GM23248 (cell line): ENCODE measurements around the gene PPP1R3F. TPM values are rescaled to one million over a fixed set of nuclear protein-coding genes. Genes with fewer than 3 reads are reported as not detected.

Source experiments
- DNase-seq: peaks from one replicate; pipeline ENCODE4 v3.0.0-alpha.2; 2015
- H2AFZ ChIP-seq: fragments of 200-600 bp; sonication (generic); 2 replicates; pipeline ENCODE4 v1.6.1; 2016; ENCODE audit warnings: antibody characterized with exemption
- H3F3A ChIP-seq: fragments of 200-600 bp; sonication (generic); 2 replicates; pipeline ENCODE4 v1.6.1; 2016; ENCODE audit warnings: mild to moderate bottlenecking, antibody characterized with exemption, mixed run types; ENCODE audit not compliant: insufficient read depth
- H3K27ac ChIP-seq: fragments of 200-600 bp; sonication (generic); 2 replicates; pipeline ENCODE4 v1.5.1; 2016; ENCODE audit warnings: mild to moderate bottlenecking
- H3K27me3 ChIP-seq: fragments of 200-600 bp; sonication (generic); replicated peaks from 2 replicates; pipeline ENCODE4 v1.6.1; 2016; ENCODE audit warnings: mild to moderate bottlenecking; ENCODE audit not compliant: insufficient read depth
- H3K36me3 ChIP-seq: fragments of 200-600 bp; sonication (generic); 2 replicates; pipeline ENCODE4 v1.6.1; 2016; ENCODE audit warnings: low read depth, mild to moderate bottlenecking
- H3K4me1 ChIP-seq: fragments of 200-600 bp; sonication (generic); 2 replicates; pipeline ENCODE4 v1.6.1; 2016; ENCODE audit warnings: mild to moderate bottlenecking; ENCODE audit not compliant: insufficient read depth
- H3K4me2 ChIP-seq: fragments of 200-600 bp; sonication (generic); one replicate; pipeline ENCODE4 v1.6.1; 2016; ENCODE audit warnings: mild to moderate bottlenecking; ENCODE audit not compliant: unreplicated experiment
- H3K4me3 ChIP-seq: fragments of 200-600 bp; sonication (generic); 2 replicates; pipeline ENCODE4 v1.5.1; 2016; ENCODE audit warnings: mild to moderate bottlenecking
- H3K79me2 ChIP-seq: fragments of 200-600 bp; sonication (generic); 2 replicates; pipeline ENCODE4 v1.6.1; 2016; ENCODE audit warnings: mild to moderate bottlenecking; ENCODE audit not compliant: insufficient read depth
- H3K9ac ChIP-seq: fragments of 200-600 bp; sonication (generic); 2 replicates; pipeline ENCODE4 v1.6.1; 2016; ENCODE audit warnings: mild to moderate bottlenecking
- H3K9me2 ChIP-seq: fragments of 200-600 bp; sonication (generic); 2 replicates; pipeline ENCODE4 v1.6.1; 2016; ENCODE audit warnings: mixed run types, mild to moderate bottlenecking, moderate library complexity; ENCODE audit not compliant: insufficient read depth
- H3K9me3 ChIP-seq: fragments of 200-600 bp; sonication (generic); one replicate; pipeline ENCODE4 v1.6.1; 2017; ENCODE audit warnings: low read depth
- H4K20me1 ChIP-seq: fragments of 200-600 bp; sonication (generic); 2 replicates; pipeline ENCODE4 v1.6.0; 2016; ENCODE audit not compliant: insufficient read depth
- EZH2 ChIP-seq: fragments of 200-600 bp; sonication (generic); IDR thresholded peaks from 2 replicates; pipeline ENCODE4 v1.6.1; 2018; ENCODE audit warnings: antibody characterized with exemption, mild to moderate bottlenecking; ENCODE audit not compliant: insufficient read depth, poor library complexity, severe bottlenecking
- EZH2phosphoT487 ChIP-seq: fragments of 200-600 bp; sonication (generic); IDR thresholded peaks from 2 replicates; pipeline ENCODE4 v1.6.1; 2018; ENCODE audit warnings: antibody characterized with exemption, moderate library complexity, mild to moderate bottlenecking, low read depth; ENCODE audit not compliant: insufficient read depth
- WGBS, 2 experiments: methylation state at CpG; one replicate each; pipeline ENCODE4 v1.1.6; 2015 to 2017; ENCODE audit warnings: low lambda C conversion rate in 2 of 2, low coverage in 1 of 2; ENCODE audit errors: missing lambda C conversion rate in 2 of 2; 5-methylcytosine and 5-hydroxymethylcytosine counted together
- in situ Hi-C: fragments of 300-500 bp; cut with MboI; formaldehyde crosslinking; loops from 2 replicates; pipeline ENCODE4 v1.15.0; 2020
- polyA plus RNA-seq: library from polyadenylated mRNA; unstranded; fragments of >200 nt; fragmentation: Nextera tagmentation; extraction: Ambion mirVana; gene quantifications from 2 replicates; pipeline ENCODE4 v1.2.1, GENCODE V29; 2016
- total RNA-seq: library from RNA; depleted of rRNA; stranded (reverse); fragments of >200 nt; shearing (Covaris generic); gene quantifications from 2 replicates; pipeline ENCODE4 v1.2.3, GENCODE V29; 2014

PPP1R3F gene
- total and polyA plus RNA-seq, 2 experiments from 2014 or later: 4.4 to 10.6 TPM

DNA sequence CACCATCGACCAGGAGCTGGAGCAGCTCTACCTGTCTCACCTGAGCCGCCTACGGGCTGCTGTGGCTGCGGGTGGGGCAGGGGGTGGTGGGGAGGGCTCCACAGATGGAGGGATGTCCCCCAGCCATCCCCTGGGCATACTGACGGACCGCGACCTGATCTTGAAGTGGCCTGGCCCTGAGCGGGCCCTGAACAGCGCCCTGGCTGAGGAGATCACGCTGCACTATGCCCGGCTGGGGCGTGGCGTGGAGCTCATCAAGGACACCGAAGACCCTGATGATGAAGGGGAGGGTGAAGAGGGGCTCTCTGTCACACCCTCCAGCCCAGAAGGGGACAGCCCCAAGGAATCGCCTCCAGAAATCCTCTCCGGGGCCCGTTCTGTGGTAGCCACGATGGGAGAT is 16.5 kb downstream of the PPP1R3F start:
- DNase-seq: no peak
- in situ Hi-C loops: no loop called here
- no peaks in the 10 kb centered on the region for H3K9me2 ChIP-seq
- H3K4me3 ChIP-seq: no peak overlapping the region
- no peak overlapping the region for H3K27ac ChIP-seq
- no peak overlapping the region for H3K4me2 ChIP-seq
- no peaks in the 10 kb centered on the region for H3K4me1 ChIP-seq
- WGBS, 2 experiments: 95 to 100% methylated on average over 3 to 14 of the region's 18 CpGs
- no peaks in the 10 kb centered on the region for H4K20me1 ChIP-seq
- no peaks in the 10 kb centered on the region for H3K79me2 ChIP-seq
- no peak for TF ChIP-seq EZH2
- TF ChIP-seq EZH2phosphoT487: no peak
- no peak overlapping the region for H2AFZ ChIP-seq
- H3K36me3 ChIP-seq: no peaks in the 10 kb centered on the region
- no peaks in the 10 kb centered on the region for H3K9me3 ChIP-seq
- H3F3A ChIP-seq: no peaks in the 10 kb centered on the region
- no peaks in the 10 kb centered on the region for H3K27me3 ChIP-seq
- no peak overlapping the region for H3K9ac ChIP-seq

- H2AFZ ChIP-seq: no peak overlapping the region
- H3K4me3 ChIP-seq: no peak overlapping the region
- no peaks in the 10 kb centered on the region for H3K9me2 ChIP-seq
- no peak overlapping the region for H3K27ac ChIP-seq
- no peak for DNase-seq
- no peaks in the 10 kb centered on the region for H3K27me3 ChIP-seq
- H3K79me2 ChIP-seq: no peaks in the 10 kb centered on the region
- no peaks in the 10 kb centered on the region for H4K20me1 ChIP-seq
- in situ Hi-C loops: no loop called here
- H3F3A ChIP-seq: no peaks in the 10 kb centered on the region
- TF ChIP-seq EZH2: no peak
- TF ChIP-seq EZH2phosphoT487: no peak
- H3K36me3 ChIP-seq: no peaks in the 10 kb centered on the region
- H3K4me1 ChIP-seq: no peaks in the 10 kb centered on the region
- H3K9ac ChIP-seq: no peak overlapping the region
- WGBS, 2 experiments: 58 to 77% methylated on average over 2 to 3 of the region's 4 CpGs
- H3K9me3 ChIP-seq: no peaks in the 10 kb centered on the region
- no peak overlapping the region for H3K4me2 ChIP-seq
Measured at GRCh38 chrX:49286581-49286980, 17.0 kb downstream of the PPP1R3F start.

DNA sequence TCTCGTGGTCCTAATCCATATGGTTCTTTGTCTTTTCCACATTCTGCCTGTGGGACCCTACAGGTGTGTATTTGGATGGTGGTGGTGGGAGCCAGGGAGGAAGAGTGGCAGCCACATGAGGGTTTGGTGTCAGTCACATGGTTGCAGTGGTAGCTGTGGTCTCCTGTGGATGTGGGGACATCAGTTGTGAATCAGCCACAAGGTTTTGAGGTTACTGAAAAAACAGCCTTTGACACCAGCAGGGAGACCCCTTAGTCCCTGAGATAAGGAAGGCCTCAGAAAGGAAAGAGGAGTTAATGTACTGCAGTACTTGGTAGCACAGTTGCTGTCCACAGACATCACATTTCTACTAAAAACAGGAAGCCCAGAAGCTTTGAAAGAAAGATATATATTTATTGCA is 18.1 kb downstream of the PPP1R3F start:
- TF ChIP-seq EZH2 (no peak), EZH2phosphoT487 (no peak)
- 88 to 100% methylated on average over 1 of the region's 1 CpG for WGBS, 2 experiments

GRCh38 chrX:49290215-49290614 is 20.6 kb downstream of the PPP1R3F start:
- Histone ChIP-seq H3K9me3 (no peaks in the 10 kb centered on the region), H3K4me3 (no peak overlapping the region), H2AFZ (no peak overlapping the region), H3F3A (no peaks in the 10 kb centered on the region), H3K27ac (no peak overlapping the region), H3K9ac (no peak overlapping the region), H3K4me2 (no peak overlapping the region), H3K79me2 (no peaks in the 10 kb centered on the region), H3K9me2 (no peaks in the 10 kb centered on the region), H3K27me3 (no peaks in the 10 kb centered on the region), H3K36me3 (no peaks in the 10 kb centered on the region), H4K20me1 (no peaks in the 10 kb centered on the region), H3K4me1 (no peaks in the 10 kb centered on the region)
- no peak for TF ChIP-seq EZH2phosphoT487
- TF ChIP-seq EZH2: no peak
- no peak for DNase-seq
- in situ Hi-C loops: no loop called here
- WGBS, 2 experiments: 62 to 66% methylated on average over 7 of the region's 7 CpGs

More for the DNA sequence above, 18.1 kb downstream of the PPP1R3F start:
- H3K9ac ChIP-seq: no peak overlapping the region
- H3K9me2 ChIP-seq: no peaks in the 10 kb centered on the region
- no peaks in the 10 kb centered on the region for H4K20me1 ChIP-seq
- no peaks in the 10 kb centered on the region for H3K4me1 ChIP-seq
- H3F3A ChIP-seq: no peaks in the 10 kb centered on the region
- H3K36me3 ChIP-seq: no peaks in the 10 kb centered on the region
- no peak for DNase-seq
- H3K27ac ChIP-seq: no peak overlapping the region
- in situ Hi-C loops: no loop called here
- no peaks in the 10 kb centered on the region for H3K9me3 ChIP-seq
- no peaks in the 10 kb centered on the region for H3K79me2 ChIP-seq
- no peaks in the 10 kb centered on the region for H3K27me3 ChIP-seq
- no peak overlapping the region for H2AFZ ChIP-seq
- no peak overlapping the region for H3K4me2 ChIP-seq
- no peak overlapping the region for H3K4me3 ChIP-seq
